ENCODE results near the gene LYAR. TPM values are rescaled to one million over a fixed set of nuclear protein-coding genes. Genes with fewer than 3 reads are reported as not detected.

LYAR gene
- total RNA-seq, 4 donors from 2014 or later: 12.2 to 18.4 (median 13.3) TPM

DNA sequence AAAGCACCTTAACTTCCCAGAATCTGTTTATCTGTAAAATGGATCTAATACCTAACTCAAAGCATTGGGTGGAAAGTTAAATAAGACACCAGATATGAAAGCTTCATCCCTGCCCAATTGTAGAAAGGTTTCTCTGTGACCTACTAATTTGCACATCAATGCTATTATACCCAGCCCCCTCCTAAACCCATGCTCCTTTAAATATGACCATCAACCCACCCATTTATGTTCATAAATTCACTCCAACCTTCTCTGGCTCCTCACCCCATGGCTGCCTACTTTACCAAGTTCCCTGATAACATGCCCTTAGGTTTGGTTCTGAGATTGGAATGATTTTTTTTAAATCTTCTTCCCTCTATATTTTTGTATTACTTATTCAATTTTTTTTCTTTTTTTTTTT, 1.9 kb downstream of the LYAR start:
- Histone ChIP-seq H3K4me3 (no peak overlapping the region), H3K27ac (replicated peaks in 1 of 4) (no peak overlapping the region), H3K27me3 (no peaks in the 10 kb centered on the region), H3K36me3 (peaks cover 0 to 33% (median 19%) of the 10 kb centered on the region in 4 donors), H3K4me1 (peaks cover 27 to 48% (median 30%) of the 10 kb centered on the region in 4 donors), H3K9me3 (no peaks in the 10 kb centered on the region)
- intact Hi-C loops (cut with DNase I): loop anchor here (5.0 kb wide), 1 partner anchor 36 kb away; no protein-coding TSS in a partner anchor
- DNase-seq (ENCODE audit: extremely low spot score): no peak
- TF ChIP-seq CTCF (IDR thresholded peaks at IDR 0.05) (no peak), EP300 (IDR thresholded peaks at IDR 0.05) (no peak), POLR2A (IDR thresholded peaks at IDR 0.05; ENCODE audit: low read depth) (no peak), POLR2AphosphoS5 (IDR thresholded peaks at IDR 0.05) (no peak)

DNA sequence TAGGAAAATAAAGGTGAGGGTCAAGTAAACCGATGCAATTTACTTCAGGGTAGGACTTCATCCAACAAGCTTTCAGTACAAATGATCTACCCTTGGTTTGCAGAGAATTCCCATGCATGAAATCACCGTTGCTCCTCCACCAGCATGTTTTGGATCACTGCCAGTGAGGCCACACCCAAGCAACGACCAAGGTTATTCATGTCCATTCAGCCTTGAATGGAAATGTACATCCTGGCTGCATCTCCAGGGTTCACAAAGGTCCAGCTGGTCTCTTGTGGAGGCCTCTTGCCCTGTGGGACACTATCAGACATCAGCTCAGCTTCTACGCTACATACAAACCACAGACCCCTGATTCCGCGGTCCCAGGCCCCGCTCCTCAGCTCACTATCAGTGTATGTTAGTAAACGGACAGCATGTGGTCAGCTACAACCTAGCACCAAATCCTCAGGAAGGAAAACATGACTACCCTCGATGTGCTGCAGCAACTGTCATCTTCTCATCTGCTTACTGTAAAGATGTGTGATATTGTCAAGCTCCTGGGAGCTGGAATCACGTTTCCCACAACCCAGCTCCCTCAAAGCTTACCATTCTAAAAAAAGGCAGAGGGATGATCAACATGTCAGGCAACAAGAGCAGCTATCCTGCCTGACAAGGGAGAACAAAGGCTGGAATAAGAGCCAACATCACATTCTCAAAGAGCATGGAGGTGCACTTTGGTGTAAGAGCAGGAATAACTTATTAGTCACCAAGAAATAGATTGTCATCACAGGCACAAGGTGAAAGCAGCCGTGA, 4.9 kb downstream of the LYAR start:
- no peaks in the 10 kb centered on the region for H3K27me3 ChIP-seq
- 63% methylated on average over 6 of the region's 11 CpGs for WGBS

GRCh38 chr4:4281787-4282186, 8.2 kb downstream of the LYAR start:
- no peak for TF ChIP-seq POLR2A (IDR thresholded peaks at IDR 0.05; ENCODE audit: low read depth)
- TF ChIP-seq EP300 (IDR thresholded peaks at IDR 0.05): no peak
- no peak for TF ChIP-seq CTCF (IDR thresholded peaks at IDR 0.05)
- no peak for TF ChIP-seq POLR2AphosphoS5 (IDR thresholded peaks at IDR 0.05)
- DNase-seq (ENCODE audit: extremely low spot score): no peak
- Histone ChIP-seq H3K36me3 (peaks cover 34 to 90% (median 71%) of the 10 kb centered on the region in 4 donors), H3K9me3 (no peaks in the 10 kb centered on the region), H3K27ac (replicated peaks in 1 of 4) (no peak overlapping the region), H3K4me3 (no peak overlapping the region), H3K4me1 (peaks cover 0 to 6% (median 5%) of the 10 kb centered on the region in 4 donors), H3K27me3 (no peaks in the 10 kb centered on the region)
- 92% methylated on average over 6 of the region's 6 CpGs for WGBS
- intact Hi-C loops (cut with DNase I): no loop called here

More for the DNA sequence above, 4.9 kb downstream of the LYAR start:
- Histone ChIP-seq H3K4me3 (no peak overlapping the region), H3K4me1 (peaks cover 13 to 28% (median 17%) of the 10 kb centered on the region in 4 donors), H3K36me3 (peaks cover 22 to 59% (median 43%) of the 10 kb centered on the region in 4 donors), H3K27ac (replicated peaks in 1 of 4) (no peak overlapping the region), H3K9me3 (no peaks in the 10 kb centered on the region)
- TF ChIP-seq EP300 (IDR thresholded peaks at IDR 0.05) (no peak), CTCF (IDR thresholded peaks at IDR 0.05) (no peak), POLR2AphosphoS5 (IDR thresholded peaks at IDR 0.05) (no peak), POLR2A (IDR thresholded peaks at IDR 0.05; ENCODE audit: low read depth) (no peak)
- intact Hi-C loops (cut with DNase I): loop anchor here (5.0 kb wide), 1 partner anchor 33 kb away; no protein-coding TSS in a partner anchor
- DNase-seq (ENCODE audit: extremely low spot score): no peak

DNA sequence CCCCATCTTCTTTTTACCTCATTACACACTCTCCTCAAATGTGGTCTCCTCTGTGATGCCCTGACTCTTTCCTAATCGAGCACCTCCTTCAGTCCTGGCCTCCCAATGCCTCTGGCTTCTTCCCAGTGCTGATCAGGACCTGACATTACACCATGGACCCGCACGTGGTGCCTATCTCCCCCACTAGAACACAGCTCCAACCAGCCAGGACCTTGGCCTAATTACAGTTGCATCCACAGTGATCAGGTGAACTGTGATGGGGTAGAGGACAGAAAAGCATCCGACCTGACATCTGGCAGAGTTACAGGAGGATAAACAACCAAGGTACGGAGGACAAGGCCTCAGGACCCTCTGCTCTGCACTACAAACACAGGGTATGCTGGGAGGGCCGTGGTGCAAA, 12.4 kb downstream of the LYAR start:
- no peak for DNase-seq (ENCODE audit: extremely low spot score)
- H3K27me3 ChIP-seq: no peaks in the 10 kb centered on the region
- intact Hi-C loops (cut with DNase I): no loop called here
- peaks cover 51 to 100% (median 91%) of the 10 kb centered on the region in 4 donors for H3K36me3 ChIP-seq
- H3K9me3 ChIP-seq: no peaks in the 10 kb centered on the region
- H3K27ac ChIP-seq (replicated peaks in 1 of 4): no peak overlapping the region
- no peak overlapping the region for H3K4me3 ChIP-seq
- TF ChIP-seq CTCF (IDR thresholded peaks at IDR 0.05) (no peak), POLR2AphosphoS5 (IDR thresholded peaks at IDR 0.05) (no peak), POLR2A (IDR thresholded peaks at IDR 0.05; ENCODE audit: low read depth) (no peak), EP300 (IDR thresholded peaks at IDR 0.05) (no peak)
- no peaks in the 10 kb centered on the region for H3K4me1 ChIP-seq
- WGBS: 72% methylated on average over 6 of the region's 6 CpGs

All from esophagus muscularis mucosa (tissue), 4 donors.